Hematopoietic multipotent progenitor cell treated with erythropoietin and hydrocortisone succinate and interleukin-3 and kit ligand, for 17 days (in vitro differentiated cells): ENCODE results near the gene RUVBL1.

ENCODE experiments used
- DNase-seq: peaks from one replicate; pipeline ENCODE4 v3.0.0-alpha.2; 2015; ENCODE audit warnings: low spot score

The RUVBL1 gene

GRCh38 chr3:128068156-128068620 is 55.4 kb downstream of the RUVBL1 start:
- peak; percentile 76 for DNase-seq

- DNase-seq: no peak
Measured at GRCh38 chr3:128067489-128067888, 56.1 kb downstream of the RUVBL1 start.

- DNase-seq: no peak
Measured at GRCh38 chr3:128066676-128067075, 56.9 kb downstream of the RUVBL1 start.

GRCh38 chr3:128066114-128066513 is 57.5 kb downstream of the RUVBL1 start:
- DNase-seq: no peak

- no peak for DNase-seq
Measured at GRCh38 chr3:128064962-128065361, 58.6 kb downstream of the RUVBL1 start.

- no peak for DNase-seq
Measured at GRCh38 chr3:128063865-128064264, 59.7 kb downstream of the RUVBL1 start.

GRCh38 chr3:128062033-128062745 is 61.4 kb downstream of the RUVBL1 start:
- DNase-seq: no peak

- no peak for DNase-seq
Measured at GRCh38 chr3:128060473-128061381, 62.9 kb downstream of the RUVBL1 start.

- DNase-seq: no peak
Measured at GRCh38 chr3:128056258-128056657, 67.4 kb downstream of the RUVBL1 start.

GRCh38 chr3:128054367-128054766 is 69.2 kb downstream of the RUVBL1 start:
- DNase-seq: peak; percentile 50

GRCh38 chr3:128053614-128054013 is 70.0 kb downstream of the RUVBL1 start:
- DNase-seq: no peak

- no peak for DNase-seq
Measured at GRCh38 chr3:128052595-128053351, 70.8 kb downstream of the RUVBL1 start.

- peak; percentile 89 for DNase-seq
Measured at GRCh38 chr3:128051837-128052594, 71.6 kb downstream of the RUVBL1 start, which contains the start of gene SEC61A1. TSS of gene SEC61A1 (plus strand) at chr3:128052437. CDS start at chr3:128052553, 116 bp downstream.

GRCh38 chr3:128051459-128051836 is 72.2 kb downstream of the RUVBL1 start:
- no peak for DNase-seq

- no peak for DNase-seq
Measured at GRCh38 chr3:128050597-128050996, 73.0 kb downstream of the RUVBL1 start.

- DNase-seq: no peak
Measured at GRCh38 chr3:128041344-128041743, 82.3 kb downstream of the RUVBL1 start.

- DNase-seq: no peak
Measured at GRCh38 chr3:128040660-128041059, 83.0 kb downstream of the RUVBL1 start.

- no peak for DNase-seq
Measured at GRCh38 chr3:128040041-128040440, 83.6 kb downstream of the RUVBL1 start.

GRCh38 chr3:128036119-128036518 is 87.5 kb downstream of the RUVBL1 start:
- no peak for DNase-seq

- DNase-seq: no peak
Measured at GRCh38 chr3:128033102-128033501, 90.5 kb downstream of the RUVBL1 start.
